Measurements from ENCODE around the gene HS3ST3A1. TPM values are rescaled to one million over a fixed set of nuclear protein-coding genes. Genes with fewer than 3 reads are reported as not detected.

The HS3ST3A1 gene
- total RNA-seq, 1 experiment from 2014 or later = not detected

- DNase-seq (ENCODE audit: low read depth, low spot score) = no peak
- no peaks in the 10 kb centered on the region for H3K4me1 ChIP-seq (ENCODE audit: control insufficient read depth in 1 of 2, insufficient read depth in 2 of 2, low read length in 2 of 2)
- no peak overlapping the region for H3K4me3 ChIP-seq (replicated peaks in 1 of 2; ENCODE audit: low read depth in 1 of 2, low read length in 2 of 2)
- H4K20me1 ChIP-seq (ENCODE audit: insufficient read depth) = no peaks in the 10 kb centered on the region
- BruUV-seq (replicated peaks) = no TSS peak
- TF ChIP-seq SP1 (IDR thresholded peaks at IDR 0.05; ENCODE audit: low read depth) = no peak
- no peak for TF ChIP-seq ELF1 (IDR thresholded peaks at IDR 0.05; ENCODE audit: borderline replicate concordance, low read depth)
- no peak for TF ChIP-seq EZH2 (IDR thresholded peaks at IDR 0.05)
- no peak for TF ChIP-seq FOSL1 (IDR thresholded peaks at IDR 0.05; ENCODE audit: low read depth)
- no peak for TF ChIP-seq EGR1 (IDR thresholded peaks at IDR 0.05; ENCODE audit: low read depth)
- no peak for TF ChIP-seq TCF7L2 (IDR thresholded peaks at IDR 0.05; ENCODE audit: borderline replicate concordance, extremely low read depth, insufficient read depth, insufficient read length)
- no peak for TF ChIP-seq EZH2phosphoT487 (IDR thresholded peaks at IDR 0.05; ENCODE audit: borderline replicate concordance)
- TF ChIP-seq ZFX (IDR thresholded peaks at IDR 0.05) = no peak
- TF ChIP-seq ATF3 (IDR thresholded peaks at IDR 0.05) = no peak
- TF ChIP-seq SIN3A (IDR thresholded peaks at IDR 0.05; ENCODE audit: low read depth) = no peak
- TF ChIP-seq POLR2A (IDR thresholded peaks at IDR 0.05; ENCODE audit: borderline replicate concordance, extremely low read depth, insufficient read depth, insufficient read length) = no peak
- TF ChIP-seq MAX (IDR thresholded peaks at IDR 0.05) = no peak
- TF ChIP-seq, protein P1, sequence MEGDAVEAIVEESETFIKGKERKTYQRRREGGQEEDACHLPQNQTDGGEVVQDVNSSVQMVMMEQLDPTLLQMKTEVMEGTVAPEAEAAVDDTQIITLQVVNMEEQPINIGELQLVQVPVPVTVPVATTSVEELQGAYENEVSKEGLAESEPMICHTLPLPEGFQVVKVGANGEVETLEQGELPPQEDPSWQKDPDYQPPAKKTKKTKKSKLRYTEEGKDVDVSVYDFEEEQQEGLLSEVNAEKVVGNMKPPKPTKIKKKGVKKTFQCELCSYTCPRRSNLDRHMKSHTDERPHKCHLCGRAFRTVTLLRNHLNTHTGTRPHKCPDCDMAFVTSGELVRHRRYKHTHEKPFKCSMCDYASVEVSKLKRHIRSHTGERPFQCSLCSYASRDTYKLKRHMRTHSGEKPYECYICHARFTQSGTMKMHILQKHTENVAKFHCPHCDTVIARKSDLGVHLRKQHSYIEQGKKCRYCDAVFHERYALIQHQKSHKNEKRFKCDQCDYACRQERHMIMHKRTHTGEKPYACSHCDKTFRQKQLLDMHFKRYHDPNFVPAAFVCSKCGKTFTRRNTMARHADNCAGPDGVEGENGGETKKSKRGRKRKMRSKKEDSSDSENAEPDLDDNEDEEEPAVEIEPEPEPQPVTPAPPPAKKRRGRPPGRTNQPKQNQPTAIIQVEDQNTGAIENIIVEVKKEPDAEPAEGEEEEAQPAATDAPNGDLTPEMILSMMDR (IDR thresholded peaks at IDR 0.05 in 2 of 3, conservative IDR thresholded peaks at IDR 0.05 in 1 of 3; ENCODE audit: borderline replicate concordance in 1 of 3, insufficient read depth in 1 of 3, low read depth in 2 of 3, low read length in 2 of 3) = no peak
- no peak for TF ChIP-seq CBX3 (IDR thresholded peaks at IDR 0.05; ENCODE audit: low read depth)
- intact Hi-C loops (cut with micrococcal nuclease) = no loop called here
- ChIA-PET POLR2A (no interaction called here), CTCF (no interaction called here), RAD21 (ENCODE audit: low non-redundant PET in 1 of 2, low total read pairs in 2 of 2, uncharacterized antibody in 2 of 2, unreplicated experiment in 2 of 2) (no interaction called here)
- H3K9me3 ChIP-seq (ENCODE audit: control insufficient read depth in 1 of 2, insufficient read depth in 1 of 2, low read depth in 1 of 2, low read length in 2 of 2) = no peaks in the 10 kb centered on the region
- no peak overlapping the region for H3K4me2 ChIP-seq (ENCODE audit: low read length)
- no peaks in the 10 kb centered on the region for H3K79me2 ChIP-seq (ENCODE audit: insufficient read depth, low read length)
- no peak overlapping the region for H3K9ac ChIP-seq (ENCODE audit: low read length)
- no peaks in the 10 kb centered on the region for H3K9me2 ChIP-seq (ENCODE audit: insufficient read depth)
- H3K27me3 ChIP-seq (ENCODE audit: insufficient read depth, low read length) = peaks cover 4% of the 10 kb centered on the region; the same call in 1 of the 2 replicates
- H3K36me3 ChIP-seq (ENCODE audit: control insufficient read depth in 1 of 2, insufficient read depth in 2 of 2, low read length in 2 of 2) = no peaks in the 10 kb centered on the region
- H3K27ac ChIP-seq (ENCODE audit: low read depth, low read length) = no peak overlapping the region
- ATAC-seq = no peak
- no peak overlapping the region for H2AFZ ChIP-seq (ENCODE audit: low read depth, low read length, poor library complexity, severe bottlenecking)
These were observed 136.1 kb downstream of the HS3ST3A1 start for GRCh38 chr17:13465678-13466077.
